DMS53 (cell line): ENCODE results near the gene PARP3.

ENCODE experiments used
- DNase-seq: peaks from one replicate; lab custom pipeline; 2025; lab: John Stamatoyannopoulos, UW

The PARP3 gene

DNA sequence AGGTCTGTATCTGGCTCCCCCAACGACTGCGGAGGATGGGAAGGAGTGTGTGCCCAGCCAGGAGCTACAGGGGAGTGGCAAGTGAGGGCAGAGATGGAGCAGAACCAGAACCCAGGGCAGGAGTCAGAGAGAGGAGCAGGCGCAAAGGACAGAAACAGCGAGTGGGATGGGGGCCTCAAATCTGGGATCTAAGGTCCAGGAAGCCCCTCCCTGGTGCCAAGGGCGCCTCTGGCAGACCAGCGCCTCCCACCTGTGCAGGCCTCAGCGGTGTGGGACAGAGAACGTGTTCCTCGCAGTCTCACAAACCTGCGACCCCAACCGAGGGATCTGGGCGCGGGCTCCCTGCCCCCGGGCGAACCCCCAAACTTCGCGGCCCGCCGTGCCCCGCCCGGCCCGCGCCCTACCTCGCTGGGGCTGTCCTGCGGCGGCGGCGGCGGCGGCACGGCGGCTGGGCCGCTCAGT lies 24.8 kb downstream of the PARP3 start:
- peak; percentile 48 for DNase-seq

DNA sequence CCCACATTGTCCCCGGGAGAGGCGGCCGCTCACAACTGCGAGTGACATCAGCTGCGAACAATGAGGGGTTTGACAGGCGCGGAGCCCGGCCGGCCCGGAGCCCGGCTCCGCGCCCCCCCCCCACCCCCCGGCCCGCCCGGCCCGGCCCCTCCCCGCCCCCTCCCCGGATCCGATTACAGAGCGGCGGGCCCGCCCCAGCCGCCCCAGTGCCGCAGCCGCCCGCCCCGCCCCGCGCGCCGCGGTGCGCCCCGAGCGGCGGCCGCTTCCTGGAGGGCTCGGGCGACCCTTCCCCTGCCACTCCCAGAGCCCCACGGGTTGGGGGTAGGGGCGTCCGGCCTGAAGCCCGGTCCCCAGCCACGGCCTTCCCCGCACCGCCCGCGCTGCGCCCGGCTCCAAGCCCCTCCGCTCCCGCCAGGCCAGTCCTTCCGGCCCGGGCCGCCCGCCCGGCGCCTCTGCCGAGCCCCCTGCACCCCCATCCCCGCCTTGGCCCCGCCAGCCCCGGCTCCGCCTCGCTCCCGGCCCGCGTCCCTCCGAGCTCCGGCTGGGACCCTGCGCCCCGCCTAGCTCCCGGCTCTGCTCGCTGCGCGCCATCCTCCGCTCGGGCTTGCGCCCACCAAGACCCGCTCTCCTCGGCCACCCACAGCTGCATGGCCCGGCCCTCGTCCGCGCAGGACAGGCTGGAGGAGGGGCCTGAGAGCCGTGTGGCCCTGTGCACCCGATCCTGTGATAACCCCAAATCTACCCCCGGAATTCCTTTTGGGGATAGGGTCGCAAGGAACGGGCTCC lies 25.4 kb downstream of the PARP3 start, which contains the start of gene PCBP4:
Gene PCBP4 (minus strand): TSS at position 71 of the 786 bp plus-strand sequence. CDS start 6,214 bp downstream, outside the sequence.
- DNase-seq = peak; percentile 63

DNA sequence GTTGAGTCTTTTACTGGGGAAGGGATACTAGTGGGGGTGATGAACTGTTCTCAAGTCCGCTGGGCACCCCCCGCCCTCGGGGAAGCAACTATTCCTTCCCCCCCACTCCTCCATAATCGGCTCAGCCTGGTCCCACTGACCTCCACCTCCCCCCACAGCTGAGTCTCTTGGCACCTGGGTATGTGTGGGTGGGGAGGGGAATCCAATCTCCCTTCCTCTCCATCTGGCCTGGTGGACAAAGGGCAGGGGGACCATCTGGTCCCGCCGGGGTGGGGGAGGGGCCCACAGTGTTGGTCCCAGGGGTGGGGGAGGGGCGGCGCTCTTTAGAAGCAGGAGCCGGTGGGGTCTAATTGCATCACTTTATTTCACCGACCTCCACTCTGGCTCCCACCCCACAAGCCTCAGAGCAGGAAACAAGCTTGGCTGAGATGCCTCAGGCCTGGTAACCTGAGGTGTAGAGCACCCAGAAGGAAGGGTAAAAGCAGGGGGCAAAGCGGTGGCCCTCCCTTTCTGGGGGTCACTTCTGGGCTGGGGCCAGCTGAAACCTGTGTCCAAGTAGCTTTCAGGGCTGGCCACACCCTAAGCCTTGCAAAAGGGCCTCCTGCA lies 26.1 kb downstream of the PARP3 start:
- peak; percentile 25 for DNase-seq

DNA sequence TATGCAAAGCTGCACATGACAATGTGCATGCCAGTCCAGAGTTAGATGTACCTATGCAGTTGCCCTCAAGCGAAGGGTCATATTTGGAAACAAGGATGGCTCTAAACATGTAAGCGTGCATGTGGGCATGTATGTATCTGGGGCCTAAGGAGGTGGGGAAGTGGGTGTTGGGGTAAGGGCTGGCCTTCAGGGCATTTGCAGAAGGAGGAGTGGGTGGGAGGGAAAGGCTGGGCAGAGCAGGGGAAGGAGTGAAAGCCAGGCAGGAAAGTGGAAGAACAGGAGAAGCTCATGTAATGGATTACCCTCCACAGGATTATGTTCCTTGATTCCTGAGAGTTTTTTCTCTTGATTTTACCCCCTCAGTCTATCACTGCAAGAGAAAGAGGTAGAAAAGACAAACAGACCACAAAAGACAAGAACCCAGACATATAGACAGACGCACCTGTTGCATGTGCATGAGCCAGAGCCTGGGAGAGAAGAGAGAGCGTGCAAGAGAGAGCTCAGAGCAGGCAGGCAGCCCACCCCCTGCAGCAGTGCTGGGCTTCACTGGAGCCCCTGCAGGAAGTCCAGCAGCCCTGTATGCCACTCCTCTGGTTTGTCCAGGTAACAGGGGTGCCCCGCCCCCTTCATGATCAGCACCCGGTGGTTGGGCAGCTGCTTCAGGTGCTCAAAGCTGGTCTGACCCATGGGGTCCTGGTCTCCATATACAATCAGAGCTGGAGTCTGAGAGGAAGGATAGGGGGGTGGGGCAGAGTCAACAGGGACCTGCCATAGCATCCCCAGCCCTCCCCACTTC lies 26.9 kb downstream of the PARP3 start:
- peak; percentile 17 for DNase-seq

DNA sequence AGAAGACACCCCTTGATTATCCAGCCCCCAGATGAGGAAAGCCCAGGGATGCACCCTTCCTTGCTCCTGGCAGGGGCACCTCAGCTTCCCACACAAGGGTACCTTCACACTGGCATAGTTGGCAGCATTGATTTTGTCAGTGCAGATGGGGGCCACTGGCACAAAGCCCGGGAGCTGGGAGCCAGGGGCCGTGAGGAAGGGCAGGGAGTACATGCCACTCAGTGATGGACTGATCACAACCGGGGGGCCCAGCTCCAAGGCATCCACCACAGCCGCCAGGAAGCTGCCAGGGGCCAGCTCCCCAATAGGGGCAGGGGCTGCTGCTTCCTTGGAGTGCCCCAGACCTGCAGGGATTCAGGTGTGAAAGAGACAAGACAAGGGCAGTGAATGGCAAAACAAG lies 27.7 kb downstream of the PARP3 start:
- no peak for DNase-seq

DNA sequence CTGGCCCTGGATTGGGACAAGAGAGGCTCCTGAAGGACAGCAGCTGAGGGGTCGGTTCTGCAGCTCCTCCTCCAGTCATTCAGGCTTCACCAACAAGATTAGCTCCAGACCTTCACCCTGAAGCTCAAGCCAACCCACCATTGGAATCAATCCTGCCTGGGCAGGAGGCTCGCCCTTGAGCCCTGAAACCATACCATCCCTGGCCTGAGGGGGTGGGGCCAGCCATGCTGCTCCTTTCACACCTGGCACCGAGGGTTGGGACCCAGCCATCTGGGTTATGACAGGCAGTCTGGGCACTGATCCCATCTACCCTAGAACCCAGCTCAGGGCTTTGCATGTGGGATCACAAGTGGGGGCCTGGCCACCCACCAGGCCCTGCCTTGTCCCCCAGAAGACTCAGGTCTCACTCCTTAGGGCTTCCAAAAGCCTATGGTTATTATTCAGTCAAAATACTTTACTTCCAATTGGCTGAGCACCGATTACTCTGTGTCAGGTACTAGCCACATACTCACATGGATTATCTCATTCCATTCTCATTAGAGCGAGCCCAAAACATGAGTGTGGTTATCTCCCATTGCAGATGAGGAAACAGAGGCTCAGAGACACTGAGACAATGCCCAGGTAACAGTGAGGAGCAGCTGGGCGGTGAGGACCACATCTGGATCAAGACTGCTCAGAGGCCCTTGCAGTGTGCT lies 28.6 kb downstream of the PARP3 start:
- DNase-seq = no peak

DNA sequence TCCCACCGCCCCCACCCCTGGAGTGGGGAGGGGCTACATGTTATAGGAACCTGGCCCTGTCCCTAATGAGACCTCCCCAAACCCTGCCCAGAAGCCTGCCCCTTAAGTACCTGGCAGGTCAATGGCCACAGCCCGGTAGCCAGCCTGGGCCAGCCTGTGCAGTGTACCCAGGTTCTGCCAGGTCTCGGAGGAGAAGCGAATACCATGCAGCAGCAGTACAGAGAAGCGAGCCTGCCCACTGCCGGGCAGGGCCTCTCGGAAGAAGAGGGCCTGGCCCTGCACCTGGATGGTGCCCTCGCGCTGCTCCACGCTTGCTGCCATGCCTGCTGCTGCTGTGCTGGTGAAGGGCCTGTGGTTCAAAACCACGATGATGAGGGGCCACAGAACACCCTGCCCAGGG lies 29.2 kb downstream of the PARP3 start:
- no peak for DNase-seq

DNA sequence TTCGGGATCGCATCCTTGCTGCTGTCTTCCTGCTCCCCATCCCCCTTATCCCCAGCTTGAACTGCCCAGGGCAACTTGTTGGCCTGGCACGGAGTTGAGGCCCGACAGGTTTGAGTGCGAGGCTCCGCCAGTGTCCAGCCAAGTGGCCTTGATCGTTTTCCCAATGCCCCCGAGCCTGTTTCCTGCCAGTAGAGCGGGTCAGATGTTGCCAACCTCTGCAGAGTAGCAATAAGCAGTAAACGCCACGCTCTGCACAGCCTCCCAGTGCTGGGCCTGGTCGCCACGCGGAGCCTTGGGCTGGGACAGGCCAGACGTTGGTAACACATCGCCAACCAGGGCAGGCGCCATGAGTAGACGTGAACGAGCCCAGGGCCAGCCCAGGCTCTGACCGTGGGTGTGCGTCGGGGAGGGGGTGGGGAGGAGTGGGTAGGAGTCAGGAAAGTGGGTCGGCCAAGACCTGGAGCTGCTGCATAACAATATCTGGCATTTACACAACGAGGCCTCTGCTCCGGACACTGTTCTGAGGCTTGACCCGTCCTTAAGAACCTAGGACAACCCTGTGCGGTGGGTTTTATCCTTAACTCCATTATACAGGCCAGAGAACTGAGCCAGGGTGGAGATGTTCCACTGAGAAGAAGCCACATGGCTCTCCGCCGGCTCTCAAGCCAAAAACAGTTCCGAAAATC lies 32.3 kb downstream of the PARP3 start:
- DNase-seq = peak; percentile 49

DNA sequence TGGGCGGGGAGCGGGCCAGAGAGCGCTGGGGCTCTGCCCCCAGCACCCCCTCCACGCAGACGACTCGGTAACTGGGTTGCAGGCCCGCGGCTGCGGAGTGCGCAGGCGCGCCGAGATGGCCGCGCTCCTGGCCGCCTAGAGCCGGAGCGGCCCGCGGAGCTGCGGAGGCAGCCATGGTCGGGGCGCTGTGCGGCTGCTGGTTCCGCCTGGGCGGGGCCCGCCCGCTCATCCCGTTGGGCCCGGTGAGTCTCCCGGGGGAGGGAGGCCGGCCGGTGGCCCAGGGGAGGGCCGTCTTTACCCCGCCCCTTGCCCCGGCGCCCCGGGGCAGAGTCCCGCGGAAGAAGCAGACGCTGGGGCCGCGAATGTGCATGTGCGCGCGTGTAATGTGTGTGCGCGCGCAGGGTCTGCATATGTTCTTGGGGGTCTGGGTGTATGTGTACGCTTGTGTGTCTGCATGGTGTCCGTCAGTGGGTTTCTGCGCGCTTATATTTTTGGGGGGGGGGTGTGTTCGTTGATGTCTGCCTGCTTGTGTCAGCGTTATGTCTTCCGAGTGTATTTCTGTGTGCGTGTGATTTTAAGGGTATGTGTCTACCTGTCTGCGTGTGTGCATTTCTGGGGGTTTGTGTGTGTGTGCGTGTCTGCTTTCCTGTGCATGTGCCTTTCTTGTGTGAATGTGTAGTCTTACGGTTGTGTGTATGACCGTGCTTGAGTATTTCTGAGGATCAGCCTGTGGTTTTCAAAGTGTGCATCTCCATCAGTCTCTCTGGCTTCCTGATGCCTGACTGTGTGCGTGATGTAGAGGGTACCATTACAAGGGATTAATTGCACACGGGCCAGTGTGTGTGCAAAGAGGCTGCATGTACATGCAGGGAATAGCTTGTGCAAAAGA lies 33.0 kb downstream of the PARP3 start, which contains the start of gene ABHD14A:
Gene ABHD14A (plus strand): TSS at position 102 of the 889 bp plus-strand sequence. CDS start 72 bp downstream, at position 174.
- DNase-seq = peak; percentile 72

DNA sequence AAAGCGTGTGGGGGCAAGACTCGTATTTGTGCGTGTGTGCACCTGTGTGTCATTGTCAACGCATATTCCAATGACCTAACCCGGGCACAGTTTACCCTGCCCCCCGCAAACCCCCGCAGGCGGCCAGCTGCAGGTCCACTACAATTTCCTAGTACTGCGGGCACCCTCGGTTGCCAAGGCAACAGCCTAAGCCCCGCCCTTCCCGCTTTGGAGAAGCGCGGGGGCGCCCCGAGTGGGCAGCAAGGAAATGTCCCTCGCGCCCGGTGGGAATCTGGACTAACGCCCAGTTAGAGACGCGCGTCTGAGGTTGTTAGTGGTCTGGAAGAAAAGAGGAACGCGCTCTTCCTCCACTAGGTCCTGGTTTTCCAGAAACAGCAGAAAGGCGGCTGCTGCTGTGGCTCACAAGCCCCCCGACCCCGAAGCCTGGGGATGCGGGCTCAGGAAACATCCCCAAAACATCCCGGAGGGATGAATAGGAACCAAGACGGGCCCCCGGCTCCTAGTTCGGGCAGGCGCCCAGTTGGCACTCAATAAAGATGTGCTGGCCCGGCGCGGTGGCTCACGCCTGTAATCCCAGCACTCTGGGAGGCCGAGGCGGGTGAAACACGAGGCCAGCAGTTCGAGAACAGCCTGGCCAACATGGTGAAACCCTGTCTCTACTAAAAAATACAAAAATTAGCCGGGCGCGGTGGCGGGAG lies 33.8 kb downstream of the PARP3 start:
- DNase-seq = peak; percentile 13

DNA sequence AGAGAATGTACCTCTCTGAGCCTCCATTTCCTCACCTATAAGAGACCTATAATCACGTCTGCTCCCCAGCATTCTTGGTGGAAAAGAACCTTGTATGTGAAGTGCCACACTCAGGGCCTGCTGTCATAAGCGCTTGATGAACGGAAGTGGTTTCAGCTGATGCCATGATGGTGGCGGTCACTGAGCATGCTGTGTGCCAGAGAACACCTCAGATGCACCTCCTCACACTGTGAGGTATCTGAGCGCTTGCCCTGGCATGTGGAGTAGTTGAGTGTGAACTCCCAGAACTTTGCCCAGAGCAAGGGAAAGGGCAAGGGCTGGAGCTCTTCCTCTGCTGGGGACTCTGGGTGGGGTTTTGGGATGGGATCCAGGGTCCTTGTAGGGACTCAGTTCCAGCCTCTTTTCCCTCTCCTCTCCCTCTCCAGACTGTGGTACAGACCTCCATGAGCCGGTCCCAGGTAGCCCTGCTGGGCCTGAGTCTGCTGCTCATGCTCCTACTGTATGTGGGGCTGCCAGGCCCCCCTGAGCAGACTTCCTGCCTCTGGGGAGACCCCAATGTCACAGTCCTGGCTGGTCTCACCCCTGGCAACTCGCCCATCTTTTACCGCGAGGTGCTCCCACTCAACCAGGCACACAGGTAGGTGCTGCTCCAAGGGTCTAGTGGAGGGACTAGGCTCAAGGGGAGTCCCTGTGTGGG lies 35.4 kb downstream of the PARP3 start:
- DNase-seq = no peak

DNA sequence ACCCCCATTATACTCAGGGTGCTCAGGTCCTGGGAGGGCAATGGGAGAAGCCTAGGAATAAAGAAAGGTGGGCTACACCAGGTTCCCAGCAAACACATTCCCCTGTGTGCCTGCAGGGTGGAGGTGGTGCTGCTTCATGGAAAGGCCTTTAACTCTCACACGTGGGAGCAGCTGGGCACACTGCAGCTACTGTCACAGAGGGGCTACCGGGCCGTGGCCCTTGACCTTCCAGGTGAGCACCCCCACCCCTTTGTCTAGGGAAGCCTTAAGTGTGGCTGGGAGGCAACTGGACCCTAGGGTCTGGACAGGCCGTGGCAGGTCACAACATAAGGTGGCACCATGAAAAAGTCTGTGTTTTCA lies 36.0 kb downstream of the PARP3 start:
- DNase-seq = no peak

DNA sequence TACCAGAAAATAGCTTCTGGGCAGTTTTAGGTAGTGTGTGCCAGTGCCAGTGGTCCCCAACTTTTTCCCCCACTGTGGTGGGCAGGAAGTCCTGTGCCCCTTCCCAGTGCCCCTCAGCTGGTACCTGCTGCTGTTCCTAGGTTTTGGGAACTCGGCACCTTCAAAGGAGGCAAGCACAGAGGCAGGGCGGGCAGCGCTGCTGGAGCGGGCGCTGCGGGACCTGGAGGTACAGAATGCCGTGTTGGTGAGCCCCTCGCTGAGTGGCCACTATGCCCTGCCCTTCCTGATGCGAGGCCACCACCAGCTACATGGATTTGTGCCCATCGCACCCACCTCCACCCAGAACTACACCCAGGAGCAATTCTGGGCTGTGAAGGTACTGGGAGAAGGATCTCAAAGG lies 38.1 kb downstream of the PARP3 start:
- DNase-seq = no peak

DNA sequence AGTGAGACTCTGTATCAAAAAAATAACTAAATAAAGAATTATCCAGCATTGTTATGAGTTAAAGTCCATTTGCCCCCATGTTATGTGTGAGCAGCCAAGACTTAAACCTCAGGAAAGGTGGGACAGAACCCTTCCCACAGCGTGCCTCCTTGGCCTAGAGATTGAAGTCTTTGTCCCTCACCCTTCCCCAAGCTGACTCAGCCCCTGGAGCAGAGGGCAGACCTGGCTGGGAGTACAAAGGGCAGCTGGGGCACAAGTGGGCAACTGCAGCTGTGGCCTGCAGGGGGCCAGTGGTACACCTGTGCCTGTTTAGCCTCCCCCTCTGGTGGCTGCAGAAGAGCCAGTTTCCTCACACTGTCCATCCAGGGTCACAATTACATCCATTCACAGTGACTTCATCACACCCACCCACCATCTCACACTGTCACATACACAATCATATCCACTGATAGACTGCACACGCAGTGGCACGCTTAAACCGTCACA lies 40.2 kb downstream of the PARP3 start:
- DNase-seq = peak; percentile 86

DNA sequence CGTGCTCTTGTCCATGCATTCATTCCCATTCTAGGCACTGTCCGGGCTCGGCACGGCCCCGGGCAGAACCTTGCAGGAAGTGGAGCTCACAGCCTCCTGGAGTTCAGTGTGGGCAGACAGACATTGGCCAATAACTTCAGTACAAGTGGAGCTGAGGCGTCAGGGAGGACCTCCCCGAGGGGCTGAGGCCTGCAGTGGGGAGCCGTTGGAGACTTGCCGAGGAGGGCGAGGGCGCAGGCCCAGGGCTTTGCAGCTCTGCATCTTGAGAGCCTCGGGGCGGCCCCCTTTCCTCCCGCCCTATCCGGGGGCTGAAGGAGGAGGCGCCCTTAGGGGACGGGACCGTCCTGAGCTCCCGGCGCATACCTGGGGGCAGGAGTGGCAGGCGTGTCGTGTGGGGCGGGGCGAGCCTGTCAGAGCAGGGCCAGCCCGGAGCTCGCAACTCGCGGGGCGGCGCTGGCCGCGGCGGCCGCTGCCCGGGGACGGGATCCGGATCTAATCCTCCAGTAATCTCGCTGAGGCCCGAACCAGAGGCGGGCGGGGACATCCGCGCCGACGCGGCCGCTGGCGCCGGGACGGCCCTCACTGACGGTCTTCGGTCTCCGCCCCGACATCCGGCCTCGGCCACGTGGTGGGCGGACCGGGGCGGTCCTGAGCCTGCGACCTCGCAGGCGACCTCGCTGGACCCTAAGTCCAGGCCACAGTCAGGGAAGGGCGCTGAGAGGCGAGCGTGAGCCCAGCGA lies 40.8 kb downstream of the PARP3 start, which contains the start of gene ACY1:
Gene ACY1 (plus strand): TSS at position 698 of the 740 bp plus-strand sequence. CDS start 530 bp downstream, outside the sequence.
- peak; percentile 86 for DNase-seq

DNA sequence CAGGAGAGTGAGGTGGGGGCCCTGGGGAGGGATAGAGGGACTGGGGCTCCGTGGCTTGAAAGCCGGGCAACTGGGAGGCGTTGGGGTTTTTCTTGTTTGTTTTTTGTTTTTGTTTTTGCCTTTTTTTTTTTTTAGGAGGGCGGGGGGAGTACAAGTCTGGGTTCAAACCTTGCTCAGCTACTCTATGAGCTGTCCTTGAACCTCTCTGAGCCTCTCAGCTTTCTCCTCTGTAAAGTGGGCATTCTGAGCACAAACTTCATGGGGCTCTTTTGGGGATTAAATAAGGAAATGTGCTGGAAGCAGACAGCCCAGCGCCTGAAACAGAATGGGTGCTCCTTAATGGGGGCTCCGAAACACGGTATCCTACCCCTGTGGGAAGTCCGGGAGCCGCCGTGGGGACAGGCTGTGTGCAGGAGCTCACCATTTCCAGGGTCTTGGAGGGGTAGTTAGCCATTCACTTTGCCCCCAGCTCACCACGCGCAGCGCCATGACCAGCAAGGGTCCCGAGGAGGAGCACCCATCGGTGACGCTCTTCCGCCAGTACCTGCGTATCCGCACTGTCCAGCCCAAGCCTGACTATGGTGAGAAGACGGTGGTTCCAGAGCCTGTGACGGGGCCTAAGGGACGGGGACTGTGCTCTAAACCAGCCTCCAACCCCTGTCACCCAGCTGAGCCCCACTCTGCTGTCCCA lies 41.6 kb downstream of the PARP3 start:
- DNase-seq = peak; percentile 24

DNA sequence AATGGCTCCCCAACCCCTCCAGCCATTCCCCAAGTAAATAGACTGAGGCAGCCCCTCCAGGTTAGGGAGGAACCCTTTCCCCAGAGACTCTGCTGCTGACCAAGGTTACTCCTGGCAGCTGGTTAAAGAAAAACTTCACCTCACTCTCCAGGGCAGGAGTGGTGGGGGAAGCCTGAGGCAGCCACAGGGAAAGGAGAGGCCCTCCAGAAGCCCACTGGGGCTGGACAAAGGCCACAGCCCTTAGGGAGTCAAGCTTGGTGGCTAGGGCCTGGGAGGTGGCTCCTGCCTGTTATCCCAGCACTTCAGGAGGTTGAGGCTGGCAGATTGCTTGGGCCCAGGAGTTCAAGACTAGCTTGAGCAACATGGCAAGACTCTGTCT lies 42.1 kb downstream of the PARP3 start:
- DNase-seq = no peak
